Measurements from ENCODE around the gene PUS7. TPM values are rescaled to one million over a fixed set of nuclear protein-coding genes. Genes with fewer than 3 reads are reported as not detected.
"Not testable (repeated sequence)": the region's sequence is repeated elsewhere in the genome, so short reads cannot be mapped to it uniquely, and the experiment has no call there.

Gene PUS7
- total RNA-seq, 1 donor from 2014 or later = 23.5 TPM

DNA sequence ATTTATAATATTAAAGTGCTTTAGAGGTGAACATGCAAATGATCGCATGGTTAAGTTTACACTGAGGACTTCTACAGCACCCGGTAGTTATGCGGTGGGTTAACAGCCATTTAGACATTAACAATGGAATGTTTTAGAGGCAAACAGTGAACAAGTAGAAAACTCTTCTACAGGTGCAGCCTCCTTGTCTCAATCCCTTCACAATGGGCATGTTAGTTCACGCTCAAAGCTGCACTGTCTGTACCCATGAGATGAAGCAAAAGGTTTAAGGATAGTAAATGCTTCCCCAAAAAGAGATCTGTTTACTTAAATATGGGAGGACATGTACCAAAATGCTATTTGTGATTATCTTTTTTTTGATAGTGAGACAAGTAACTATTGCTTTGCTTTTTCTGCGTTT, 25.1 kb downstream of the PUS7 start:
- peak; percentile 27 for DNase-seq (ENCODE audit: low read depth)

DNA sequence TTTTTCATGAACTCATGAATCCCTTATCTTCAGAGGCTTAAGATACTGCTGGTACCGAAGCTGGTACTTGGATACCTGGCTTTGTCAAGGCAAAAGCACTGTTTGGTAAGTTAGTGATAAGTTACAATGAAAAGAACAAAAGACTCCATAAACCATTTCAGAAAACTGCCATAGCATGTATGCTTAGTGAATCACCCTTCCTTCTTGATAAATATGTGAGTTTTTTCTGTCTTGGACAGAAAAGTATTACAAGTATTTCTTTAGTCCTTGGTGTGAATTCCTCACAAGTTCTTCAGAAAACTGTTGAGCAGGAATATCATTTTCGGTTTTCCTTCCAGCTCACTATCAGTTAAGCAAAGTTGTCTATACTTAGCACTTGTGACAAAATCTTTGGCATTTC, 25.6 kb downstream of the PUS7 start:
- peak; percentile 72 for DNase-seq (ENCODE audit: low read depth)

DNA sequence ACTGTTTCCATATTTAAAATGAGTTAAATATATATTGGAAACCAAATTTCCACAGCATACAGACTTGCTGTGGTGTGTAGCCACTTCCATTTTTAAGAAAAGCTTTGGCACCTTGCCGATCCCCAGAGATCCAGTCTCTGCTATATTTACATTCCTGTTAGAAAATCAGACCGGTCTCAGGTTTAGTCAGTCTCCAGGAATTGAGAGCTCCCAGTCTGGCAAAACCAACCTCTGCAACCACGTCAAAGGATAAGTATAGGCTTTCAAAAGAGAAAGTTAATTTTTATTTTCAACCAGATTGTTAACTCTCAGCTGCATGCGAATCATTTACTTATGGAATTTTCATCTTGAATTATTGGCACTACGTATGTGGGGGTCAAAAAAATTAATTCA, 28.2 kb downstream of the PUS7 start:
- peak; percentile 87 for DNase-seq (ENCODE audit: low read depth)

DNA sequence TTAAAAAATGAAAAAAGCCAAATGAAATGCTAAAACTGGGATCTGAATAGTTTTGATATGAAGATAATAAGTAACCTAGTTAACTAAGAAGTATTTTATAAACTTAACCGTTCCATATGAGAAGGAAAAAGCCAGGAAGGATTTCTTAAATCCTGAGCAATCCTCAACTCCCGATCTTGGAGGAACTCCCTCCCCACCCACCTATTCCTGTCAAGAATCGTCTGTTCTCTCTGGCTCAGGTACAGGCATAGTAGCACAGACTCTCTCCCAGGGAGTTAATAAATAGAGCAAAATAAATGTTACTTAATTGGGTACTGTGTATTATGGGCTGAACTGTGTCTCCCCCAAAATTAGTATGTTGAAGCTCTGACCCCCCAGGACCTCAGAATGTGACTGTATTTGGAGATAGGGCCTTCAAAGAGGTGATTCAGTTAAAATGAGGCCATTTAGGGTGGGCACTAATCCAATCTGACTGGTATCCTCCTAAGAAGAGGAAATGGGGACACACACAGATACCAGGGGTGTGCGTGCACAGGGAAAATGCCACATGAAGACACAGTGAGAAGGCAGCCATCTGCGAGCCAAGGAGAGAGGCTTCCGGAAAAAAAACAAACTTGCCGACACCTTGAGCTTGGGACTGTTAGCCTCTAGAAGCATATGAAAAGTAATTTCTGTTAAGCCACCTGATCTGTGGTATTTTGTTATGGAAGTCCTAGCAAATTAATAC, 28.7 kb downstream of the PUS7 start:
- DNase-seq (ENCODE audit: low read depth) = peak; percentile 8

GRCh38 chr7:105489409-105489808, 32.7 kb downstream of the PUS7 start:
- no peak for DNase-seq (ENCODE audit: low read depth)

- peak; percentile 81 for DNase-seq (ENCODE audit: low read depth)
These were observed 34.2 kb downstream of the PUS7 start for GRCh38 chr7:105487579-105488571.

DNA sequence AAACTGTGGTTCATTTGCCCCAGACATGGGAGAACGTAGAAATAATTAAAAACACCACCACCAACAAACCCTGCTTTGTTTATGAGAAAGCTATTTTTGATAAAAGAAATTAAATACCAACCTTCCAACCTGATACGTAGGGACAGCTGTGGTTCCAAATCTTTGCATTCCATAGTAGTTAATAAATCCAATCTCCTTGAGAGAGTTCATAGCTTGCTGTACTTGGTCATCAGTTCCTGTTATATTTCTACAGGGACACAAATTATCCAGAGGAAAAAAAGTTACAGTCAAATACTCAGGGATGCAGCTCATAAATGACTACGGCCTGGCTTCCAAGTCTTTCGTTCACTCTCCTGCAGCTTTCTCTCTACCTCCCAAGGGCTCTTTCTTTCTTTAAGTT, 41.1 kb downstream of the PUS7 start:
- no peak for DNase-seq (ENCODE audit: low read depth)

- no peak for DNase-seq (ENCODE audit: low read depth)
These were observed 43.5 kb downstream of the PUS7 start for GRCh38 chr7:105478606-105479005.

- DNase-seq (ENCODE audit: low read depth) = no peak
These were observed 44.2 kb downstream of the PUS7 start for GRCh38 chr7:105477908-105478307.

DNA sequence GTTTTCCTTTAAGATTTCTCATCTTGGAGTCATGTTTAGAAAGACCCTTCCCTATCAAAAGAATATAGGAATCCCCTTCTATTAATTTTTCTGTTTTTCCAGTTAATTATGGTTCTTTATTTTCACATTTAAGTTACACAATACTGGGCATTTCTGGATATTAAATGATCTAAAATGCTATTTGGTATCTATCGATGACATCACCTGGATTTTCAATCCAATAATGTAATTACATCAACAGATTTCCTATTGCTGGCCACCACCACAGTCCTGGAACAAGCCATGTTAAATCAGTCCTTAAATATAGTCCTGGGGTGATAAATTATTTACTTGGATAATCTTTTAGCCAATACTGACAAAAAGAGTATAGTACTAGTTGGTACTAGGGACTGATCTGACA, 48.0 kb downstream of the PUS7 start:
- DNase-seq (ENCODE audit: low read depth) = no peak

DNA sequence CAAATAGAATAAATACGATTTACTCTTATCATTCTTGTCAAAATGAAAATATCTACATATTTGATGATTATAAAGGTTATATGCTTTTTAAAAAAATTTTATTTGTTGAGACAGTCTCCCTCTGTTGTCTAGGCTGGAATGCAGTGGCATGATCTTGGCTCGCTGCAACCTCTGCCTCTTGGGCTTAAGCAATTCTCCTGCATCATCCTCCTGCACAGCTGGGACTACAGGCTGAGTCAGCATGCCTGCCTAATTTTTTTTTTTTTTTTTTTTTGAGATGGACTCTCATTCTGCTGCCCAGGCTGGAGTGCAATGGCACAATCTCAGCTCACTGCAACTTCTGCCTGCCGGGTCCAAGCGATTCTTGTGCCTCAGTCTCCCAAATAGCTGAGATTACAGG, 48.9 kb downstream of the PUS7 start:
- peak; percentile 58 for DNase-seq (ENCODE audit: low read depth)

- DNase-seq (ENCODE audit: low read depth) = no peak
These were observed 51.2 kb downstream of the PUS7 start for GRCh38 chr7:105470846-105471245.

DNA sequence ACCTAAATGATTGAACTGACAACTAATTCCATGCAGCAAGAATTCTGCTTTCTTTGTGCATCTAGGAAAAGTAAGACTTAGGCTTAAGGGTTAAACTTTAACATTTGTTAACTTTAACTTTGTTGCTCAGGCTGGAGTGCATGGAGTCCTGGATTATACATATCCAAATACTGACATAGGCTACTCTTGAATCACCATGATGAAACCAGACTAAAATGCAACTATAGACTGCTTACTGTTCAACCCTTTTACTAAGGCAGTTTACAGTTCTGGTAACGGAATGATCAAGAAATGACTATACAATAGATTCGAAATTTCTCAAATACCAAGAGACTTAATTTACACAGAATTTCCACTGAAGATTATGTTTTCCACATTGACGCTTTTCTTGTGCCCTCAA, 52.0 kb downstream of the PUS7 start:
- DNase-seq (ENCODE audit: low read depth) = no peak

GRCh38 chr7:105462765-105463420, 59.2 kb downstream of the PUS7 start:
- DNase-seq (ENCODE audit: low read depth) = peak; percentile 28

DNA sequence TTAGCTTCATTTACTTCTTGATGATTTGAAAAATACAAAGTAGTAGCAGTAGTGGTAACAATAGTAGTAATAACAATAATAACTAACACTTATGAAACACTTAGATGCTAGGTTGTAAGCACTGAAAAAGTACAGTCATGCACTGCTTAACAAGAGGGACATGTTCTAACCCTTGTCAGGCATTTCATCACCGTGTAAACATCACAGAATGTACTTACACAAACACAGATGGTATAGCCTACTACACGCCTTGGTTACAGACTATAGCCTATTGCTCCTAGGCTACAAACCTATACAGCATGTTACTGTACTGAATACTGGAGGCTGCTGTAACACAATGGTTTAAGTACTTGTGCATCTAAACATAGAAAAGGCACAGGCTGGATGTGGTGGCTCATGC, 60.6 kb downstream of the PUS7 start:
- DNase-seq (ENCODE audit: low read depth) = no peak

DNA sequence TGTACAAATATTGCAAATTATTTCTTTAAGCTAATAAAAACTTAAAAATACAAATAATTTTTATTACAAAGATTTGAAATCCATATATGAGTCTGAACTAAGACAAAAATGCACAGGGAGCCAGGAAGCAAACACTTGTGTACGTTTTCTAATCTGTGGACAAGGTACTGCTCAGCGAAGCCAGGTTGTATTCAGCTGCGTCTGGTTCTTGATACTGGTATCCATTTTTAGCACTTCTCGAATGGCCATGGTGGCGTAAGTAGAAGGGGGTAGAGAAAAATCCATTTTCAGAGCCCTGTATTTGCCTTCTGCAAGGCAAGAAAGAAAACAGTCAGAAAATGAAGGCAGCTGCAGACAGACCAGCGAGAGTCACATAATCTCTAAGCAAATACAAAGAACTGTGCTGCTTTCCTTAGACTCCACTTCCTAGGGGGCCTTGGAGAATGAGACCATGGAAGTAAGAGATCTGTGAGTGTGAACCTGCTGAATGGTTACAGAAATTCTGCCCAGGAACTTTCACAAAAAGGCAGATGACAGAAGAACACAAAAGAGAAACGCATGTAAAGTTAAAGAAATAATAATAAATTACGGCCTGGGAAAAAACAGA, 64.3 kb downstream of the PUS7 start:
- DNase-seq (ENCODE audit: low read depth) = no peak

DNA sequence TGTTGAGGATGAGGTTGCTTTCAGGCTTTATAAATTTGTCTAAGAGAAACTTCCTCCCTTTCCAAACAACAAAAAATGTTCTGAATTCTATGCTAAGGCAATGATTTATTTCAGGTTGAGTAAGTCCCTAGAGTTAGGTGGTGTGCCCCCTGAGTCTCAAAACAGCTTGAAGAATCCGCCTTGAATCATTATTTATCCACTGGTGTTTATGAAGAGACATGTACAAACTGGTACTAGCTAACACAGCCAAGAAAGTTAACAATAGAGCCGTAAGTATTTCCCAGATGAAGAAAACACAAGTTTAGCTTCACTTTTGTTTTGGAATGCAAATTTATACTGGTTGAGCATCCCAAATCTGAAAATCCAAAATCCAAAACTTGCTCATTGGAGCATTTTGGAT, 67.2 kb downstream of the PUS7 start:
- peak; percentile 51 for DNase-seq (ENCODE audit: low read depth)

GRCh38 chr7:105454095-105454747, 67.8 kb downstream of the PUS7 start:
- peak; percentile 88 for DNase-seq (ENCODE audit: low read depth)

DNA sequence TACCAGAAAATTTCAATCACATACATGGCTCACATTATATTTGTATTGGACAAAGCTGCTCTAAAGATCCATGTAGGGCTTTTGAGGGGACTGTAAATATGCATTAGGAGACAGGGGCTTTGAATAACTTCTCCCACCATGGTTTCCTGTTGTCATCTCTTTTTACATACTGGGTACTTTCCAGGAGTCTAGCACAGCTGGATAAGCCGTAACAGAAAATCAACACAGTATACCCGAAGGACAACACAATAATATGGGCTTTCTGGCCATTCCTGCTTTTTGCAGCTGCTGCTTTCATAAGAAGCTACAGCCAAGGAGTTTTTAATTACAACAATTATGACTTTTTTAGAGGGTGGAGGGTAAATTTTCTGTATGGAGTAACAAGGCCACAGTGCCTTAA, 70.0 kb downstream of the PUS7 start:
- no peak for DNase-seq (ENCODE audit: low read depth)

- not testable (repeated sequence) for DNase-seq (ENCODE audit: low read depth)
These were observed 71.2 kb downstream of the PUS7 start for GRCh38 chr7:105450870-105451269.

- no peak for DNase-seq (ENCODE audit: low read depth)
These were observed 71.8 kb downstream of the PUS7 start for GRCh38 chr7:105450177-105450861.

Measured in renal cortical epithelial cell (primary cell).